Measurements from ENCODE around the gene URB2. TPM values are rescaled to one million over a fixed set of nuclear protein-coding genes. Genes with fewer than 3 reads are reported as not detected.
"Not testable (repeated sequence)": the region's sequence is repeated elsewhere in the genome, so short reads cannot be mapped to it uniquely, and the experiment has no call there.

URB2 gene
- total RNA-seq, 4 donors from 2014 or later, result 11.0 to 14.1 (median 11.7) TPM

DNA sequence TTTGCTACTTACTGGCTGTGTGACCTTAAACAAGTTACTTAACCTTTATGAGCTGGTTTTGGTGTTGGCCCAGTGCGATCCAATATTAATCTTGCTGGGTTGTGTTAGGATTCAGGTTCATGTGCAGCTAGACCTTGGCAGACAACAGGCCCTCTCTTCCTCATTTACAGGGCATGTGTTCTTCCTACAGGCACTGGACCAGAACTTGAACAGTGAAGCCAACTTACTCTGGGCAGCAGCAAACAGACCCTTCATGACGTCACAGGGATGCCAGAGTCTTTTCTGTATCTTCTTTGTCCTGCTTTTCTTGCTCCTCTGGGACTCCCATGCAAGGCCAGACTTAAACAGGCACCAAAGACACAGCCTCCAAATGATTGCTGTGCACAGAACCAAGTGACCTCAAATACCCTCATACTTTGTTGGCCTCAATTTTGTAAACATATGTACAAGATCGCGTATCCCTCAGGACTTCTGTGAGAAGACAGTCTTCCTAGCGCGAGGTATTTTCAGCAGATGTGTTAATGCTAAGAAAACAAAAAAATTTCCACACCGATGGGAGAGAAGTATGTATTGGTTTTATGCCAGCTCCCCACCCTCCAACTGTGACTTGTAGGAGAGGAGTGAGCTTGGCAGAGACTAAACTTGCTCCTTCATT, 73.7 kb downstream of the URB2 start:
- Histone ChIP-seq H3K27me3 (no peaks in the 10 kb centered on the region), H3K27ac (no peak overlapping the region), H3K9me3 (no peaks in the 10 kb centered on the region), H3K36me3 (no peaks in the 10 kb centered on the region), H3K4me3 (no peak overlapping the region), H3K4me1 (peaks cover 2% of the 10 kb centered on the region)
- no peak for TF ChIP-seq POLR2AphosphoS5 (IDR thresholded peaks at IDR 0.05)
- TF ChIP-seq EP300 (IDR thresholded peaks at IDR 0.05), result no peak
- TF ChIP-seq CTCF (IDR thresholded peaks at IDR 0.05), result no peak
- no peak for TF ChIP-seq POLR2A (IDR thresholded peaks at IDR 0.05)
- 44% methylated on average over 7 of the region's 7 CpGs for WGBS
- DNase-seq (ENCODE audit: low spot score in 2 of 2), result no peak

DNA sequence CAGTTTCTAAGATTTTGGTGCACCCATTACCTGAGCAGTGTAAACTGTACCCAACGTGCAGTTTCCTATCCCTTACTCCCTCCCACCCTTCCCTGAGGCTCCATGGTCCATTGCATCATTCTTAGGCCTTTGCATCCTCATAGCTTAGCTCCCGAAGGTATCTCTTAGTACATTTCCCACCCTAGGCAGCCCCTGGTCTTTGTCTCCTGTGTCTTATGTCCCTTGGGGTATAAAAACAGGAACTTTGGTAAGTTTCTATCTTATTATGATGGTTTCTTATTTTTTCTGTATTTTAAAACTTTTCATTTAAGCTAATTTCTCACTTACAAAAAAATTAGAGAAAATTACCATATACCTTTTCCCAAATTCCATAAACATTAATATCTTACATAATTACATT, 78.1 kb downstream of the URB2 start:
- 58% methylated on average over 2 of the region's 2 CpGs for WGBS
- TF ChIP-seq EP300 (IDR thresholded peaks at IDR 0.05), result no peak
- no peak for TF ChIP-seq CTCF (IDR thresholded peaks at IDR 0.05)
- TF ChIP-seq POLR2AphosphoS5 (IDR thresholded peaks at IDR 0.05), result no peak
- TF ChIP-seq POLR2A (IDR thresholded peaks at IDR 0.05), result no peak

DNA sequence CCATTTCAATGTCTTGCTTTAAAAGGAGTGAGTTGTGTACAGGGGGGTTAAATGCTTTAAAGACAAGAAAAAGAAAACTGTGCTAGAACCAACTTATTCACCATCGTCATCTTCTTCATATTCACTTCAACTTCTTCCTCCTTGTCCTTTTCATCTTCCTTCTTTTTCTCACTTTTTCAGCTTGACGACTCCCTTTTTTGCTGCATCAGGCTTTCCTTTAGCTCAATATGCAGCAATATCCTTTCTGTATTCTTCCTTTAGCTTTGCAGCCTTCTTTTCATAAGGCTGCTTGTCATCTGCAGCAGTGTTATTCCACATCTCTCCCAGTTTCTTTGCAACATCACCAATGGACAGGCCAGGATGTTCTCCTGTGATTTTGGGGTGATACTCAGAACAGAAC, 79.1 kb downstream of the URB2 start:
- not testable (repeated sequence) for H3K4me3 ChIP-seq; DNase-seq (ENCODE audit: low spot score in 2 of 2); H3K27ac ChIP-seq; H3K4me1 ChIP-seq; H3K9me3 ChIP-seq; H3K36me3 ChIP-seq; H3K27me3 ChIP-seq
- WGBS, result 86% methylated on average over 2 of the region's 2 CpGs

More for the DNA sequence above, 78.1 kb downstream of the URB2 start:
- H3K4me3 ChIP-seq, result no peak overlapping the region
- no peaks in the 10 kb centered on the region for H3K36me3 ChIP-seq
- DNase-seq (ENCODE audit: low spot score in 2 of 2), result no peak
- H3K4me1 ChIP-seq, result no peaks in the 10 kb centered on the region
- no peaks in the 10 kb centered on the region for H3K27me3 ChIP-seq
- no peak overlapping the region for H3K27ac ChIP-seq
- H3K9me3 ChIP-seq, result no peaks in the 10 kb centered on the region

DNA sequence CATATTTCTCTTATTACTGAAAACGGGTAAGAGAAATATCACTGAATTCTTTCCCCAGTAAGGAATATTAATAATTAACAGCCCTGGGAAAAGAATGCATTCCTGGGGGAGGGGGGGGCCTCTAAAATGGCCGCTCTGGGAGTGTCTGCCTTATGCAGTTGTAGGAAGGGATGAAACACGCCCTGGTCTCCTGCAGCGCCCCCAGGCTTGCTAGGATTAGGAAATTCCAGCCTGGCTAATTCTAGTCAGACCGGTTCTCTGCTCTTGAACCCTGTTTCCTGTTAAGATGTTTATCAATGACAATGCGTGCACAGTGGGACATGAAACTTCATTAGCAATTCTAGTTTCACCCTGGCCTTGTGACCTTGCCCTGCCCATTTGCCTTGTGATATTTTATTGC, 81.1 kb downstream of the URB2 start:
- H3K4me3 ChIP-seq; H3K4me1 ChIP-seq; H3K27me3 ChIP-seq; H3K27ac ChIP-seq; H3K36me3 ChIP-seq; H3K9me3 ChIP-seq; DNase-seq (ENCODE audit: low spot score in 2 of 2): not testable (repeated sequence)
- 52% methylated on average over 6 of the region's 6 CpGs for WGBS

- Histone ChIP-seq H3K4me3 (no peak overlapping the region), H3K4me1 (no peaks in the 10 kb centered on the region), H3K27ac (no peak overlapping the region), H3K27me3 (no peaks in the 10 kb centered on the region), H3K9me3 (no peaks in the 10 kb centered on the region), H3K36me3 (no peaks in the 10 kb centered on the region)
- DNase-seq (ENCODE audit: low spot score in 2 of 2), result no peak
- TF ChIP-seq CTCF (IDR thresholded peaks at IDR 0.05), result no peak
- TF ChIP-seq POLR2A (IDR thresholded peaks at IDR 0.05), result no peak
- TF ChIP-seq POLR2AphosphoS5 (IDR thresholded peaks at IDR 0.05), result no peak
- no peak for TF ChIP-seq EP300 (IDR thresholded peaks at IDR 0.05)
- WGBS, result 82% methylated on average over 6 of the region's 6 CpGs
Measured at GRCh38 chr1:229709500-229710013, 83.5 kb downstream of the URB2 start.

Other genes starting within 250 kb of the URB2 start
- gene ACTA1, start 192.2 kb upstream of the URB2 start, total RNA-seq, result 1 to 10 TPM in 3 of 4 donors, under 1 TPM in 1; 0.59 to 2.6 (median 1.7) TPM
- 10 to 100 TPM; 26.6 to 58.1 (median 38.8) TPM for gene NUP133, start 117.9 kb upstream of the URB2 start, total RNA-seq
- 10 to 100 TPM; 10.5 to 15.2 (median 13.0) TPM for gene ABCB10, start 67.5 kb upstream of the URB2 start, total RNA-seq
- gene TAF5L, start 125 bp upstream of the URB2 start, total RNA-seq, result 10 to 100 TPM; 10.5 to 16.8 (median 15.8) TPM

All from suprapubic skin (tissue), 4 donors.